ENCODE data around the gene ARID5B. TPM values are rescaled to one million over a fixed set of nuclear protein-coding genes. Genes with fewer than 3 reads are reported as not detected.

ARID5B gene
- total and polyA plus RNA-seq, 2 experiments from 2014 or later = 53.2 to 55.0 TPM

- no peak for DNase-seq (ENCODE audit: low spot score)
- peaks cover 61% of the 10 kb centered on the region for H3K4me1 ChIP-seq (ENCODE audit: insufficient read depth)
- H3K27ac ChIP-seq = peak overlapping the region; percentile 75
These were observed 120.7 kb downstream of the ARID5B start for GRCh38 chr10:62021978-62022802.

DNA sequence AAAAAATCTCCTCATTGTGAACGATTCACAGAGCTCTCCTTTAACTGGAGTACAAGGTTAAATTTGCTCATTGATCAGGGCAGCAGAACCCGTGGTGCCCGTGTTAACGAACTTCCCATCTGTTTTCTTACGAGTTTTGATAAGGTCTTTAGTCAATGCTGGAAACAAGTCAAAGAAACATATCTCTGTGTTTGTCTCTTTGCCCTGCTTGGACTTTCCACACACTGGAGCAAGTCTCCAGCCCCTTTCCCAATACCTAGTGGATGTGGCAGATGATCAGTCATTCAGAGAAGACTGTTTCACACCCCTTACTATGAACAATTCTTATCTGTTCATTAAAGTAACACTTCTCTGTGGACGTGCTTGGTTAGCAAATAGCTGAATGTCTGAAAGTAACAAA is 121.3 kb downstream of the ARID5B start:
- no peaks in the 10 kb centered on the region for H3K9me2 ChIP-seq (replicated peaks; ENCODE audit: insufficient read depth)
- no peak overlapping the region for H2AFZ ChIP-seq
- TF ChIP-seq, protein P1, sequence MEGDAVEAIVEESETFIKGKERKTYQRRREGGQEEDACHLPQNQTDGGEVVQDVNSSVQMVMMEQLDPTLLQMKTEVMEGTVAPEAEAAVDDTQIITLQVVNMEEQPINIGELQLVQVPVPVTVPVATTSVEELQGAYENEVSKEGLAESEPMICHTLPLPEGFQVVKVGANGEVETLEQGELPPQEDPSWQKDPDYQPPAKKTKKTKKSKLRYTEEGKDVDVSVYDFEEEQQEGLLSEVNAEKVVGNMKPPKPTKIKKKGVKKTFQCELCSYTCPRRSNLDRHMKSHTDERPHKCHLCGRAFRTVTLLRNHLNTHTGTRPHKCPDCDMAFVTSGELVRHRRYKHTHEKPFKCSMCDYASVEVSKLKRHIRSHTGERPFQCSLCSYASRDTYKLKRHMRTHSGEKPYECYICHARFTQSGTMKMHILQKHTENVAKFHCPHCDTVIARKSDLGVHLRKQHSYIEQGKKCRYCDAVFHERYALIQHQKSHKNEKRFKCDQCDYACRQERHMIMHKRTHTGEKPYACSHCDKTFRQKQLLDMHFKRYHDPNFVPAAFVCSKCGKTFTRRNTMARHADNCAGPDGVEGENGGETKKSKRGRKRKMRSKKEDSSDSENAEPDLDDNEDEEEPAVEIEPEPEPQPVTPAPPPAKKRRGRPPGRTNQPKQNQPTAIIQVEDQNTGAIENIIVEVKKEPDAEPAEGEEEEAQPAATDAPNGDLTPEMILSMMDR (IDR thresholded peaks at IDR 0.05; ENCODE audit: poor library complexity) = no peak
- TF ChIP-seq EZH2phosphoT487 (IDR thresholded peaks at IDR 0.05; ENCODE audit: low read depth, severe bottlenecking, unreplicated experiment) (no peak), EZH2 (IDR thresholded peaks at IDR 0.05; ENCODE audit: borderline replicate concordance) (no peak)
- peak overlapping the region; percentile 46 for H3K4me2 ChIP-seq
- no peaks in the 10 kb centered on the region for H3K27me3 ChIP-seq
- H3K4me1 ChIP-seq (ENCODE audit: insufficient read depth) = peaks cover 59% of the 10 kb centered on the region
- H3K27ac ChIP-seq = peak overlapping the region; percentile 75
- no peaks in the 10 kb centered on the region for H4K20me1 ChIP-seq (ENCODE audit: insufficient read depth, poor library complexity, severe bottlenecking)
- peaks cover 80% of the 10 kb centered on the region for H3K79me2 ChIP-seq
- no peak for DNase-seq (ENCODE audit: low spot score)
- 60% methylated on average over 6 of the region's 6 CpGs for WGBS (ENCODE audit: low lambda C conversion rate, missing lambda C conversion rate)
- H3K4me3 ChIP-seq = no peak overlapping the region
- H3K36me3 ChIP-seq (replicated peaks; ENCODE audit: insufficient read depth, low read depth) = no peaks in the 10 kb centered on the region
- H3K9me3 ChIP-seq (ENCODE audit: low read depth) = no peaks in the 10 kb centered on the region

More at GRCh38 chr10:62021978-62022802, 120.7 kb downstream of the ARID5B start:
- H3K9me2 ChIP-seq (replicated peaks; ENCODE audit: insufficient read depth) = no peaks in the 10 kb centered on the region
- H2AFZ ChIP-seq = no peak overlapping the region
- 70% methylated on average over 5 of the region's 5 CpGs for WGBS (ENCODE audit: low lambda C conversion rate, missing lambda C conversion rate)
- TF ChIP-seq, protein P1 (IDR thresholded peaks at IDR 0.05; ENCODE audit: poor library complexity) = no peak
- TF ChIP-seq EZH2 (IDR thresholded peaks at IDR 0.05; ENCODE audit: borderline replicate concordance) (no peak), EZH2phosphoT487 (IDR thresholded peaks at IDR 0.05; ENCODE audit: low read depth, severe bottlenecking, unreplicated experiment) (no peak)
- H4K20me1 ChIP-seq (ENCODE audit: insufficient read depth, poor library complexity, severe bottlenecking) = no peaks in the 10 kb centered on the region
- no peaks in the 10 kb centered on the region for H3K9me3 ChIP-seq (ENCODE audit: low read depth)
- peak overlapping the region; percentile 46 for H3K4me2 ChIP-seq
- no peaks in the 10 kb centered on the region for H3K36me3 ChIP-seq (replicated peaks; ENCODE audit: insufficient read depth, low read depth)
- no peak overlapping the region for H3K4me3 ChIP-seq
- H3K79me2 ChIP-seq = peaks cover 81% of the 10 kb centered on the region
- no peaks in the 10 kb centered on the region for H3K27me3 ChIP-seq

GRCh38 chr10:62023329-62023728 is 121.8 kb downstream of the ARID5B start:
- peaks cover 56% of the 10 kb centered on the region for H3K4me1 ChIP-seq (ENCODE audit: insufficient read depth)
- H3K27ac ChIP-seq = peak overlapping the region; percentile 75
- no peak for DNase-seq (ENCODE audit: low spot score)
- no peaks in the 10 kb centered on the region for H3K27me3 ChIP-seq
- no peaks in the 10 kb centered on the region for H4K20me1 ChIP-seq (ENCODE audit: insufficient read depth, poor library complexity, severe bottlenecking)
- H3K9me3 ChIP-seq (ENCODE audit: low read depth) = no peaks in the 10 kb centered on the region
- no peak for TF ChIP-seq EZH2 (IDR thresholded peaks at IDR 0.05; ENCODE audit: borderline replicate concordance)
- no peak for TF ChIP-seq EZH2phosphoT487 (IDR thresholded peaks at IDR 0.05; ENCODE audit: low read depth, severe bottlenecking, unreplicated experiment)
- TF ChIP-seq, protein P1 (IDR thresholded peaks at IDR 0.05; ENCODE audit: poor library complexity) = no peak
- peaks cover 75% of the 10 kb centered on the region for H3K79me2 ChIP-seq
- no peak overlapping the region for H2AFZ ChIP-seq
- no peak overlapping the region for H3K4me3 ChIP-seq
- peak overlapping the region; percentile 46 for H3K4me2 ChIP-seq
- H3K9me2 ChIP-seq (replicated peaks; ENCODE audit: insufficient read depth) = no peaks in the 10 kb centered on the region
- H3K36me3 ChIP-seq (replicated peaks; ENCODE audit: insufficient read depth, low read depth) = no peaks in the 10 kb centered on the region
- 90% methylated on average over 1 of the region's 1 CpG for WGBS (ENCODE audit: low lambda C conversion rate, missing lambda C conversion rate)
